ENCODE results near the gene MOB4.

The MOB4 gene

GRCh38 chr2:197504000-197504399 is 11.9 kb upstream of the MOB4 start:
- no peaks in the 10 kb centered on the region for H3K27me3 ChIP-seq
- H3K4me3 ChIP-seq (ENCODE audit: low read depth, low read length), result no peak overlapping the region
- H3K9me3 ChIP-seq, result no peaks in the 10 kb centered on the region
- peaks cover 64% of the 10 kb centered on the region for H3K36me3 ChIP-seq
- TF ChIP-seq CTCF (IDR thresholded peaks at IDR 0.05; ENCODE audit: low read depth, low read length), result no peak
- H3K4me1 ChIP-seq, result 0 out of 2 replicates have a peak, but pooled peaks cover 2% of the 10 kb centered on the region
- DNase-seq, result no peak

GRCh38 chr2:197504512-197504911 is 11.4 kb upstream of the MOB4 start:
- no peaks in the 10 kb centered on the region for H3K9me3 ChIP-seq
- DNase-seq, result no peak
- TF ChIP-seq CTCF (IDR thresholded peaks at IDR 0.05; ENCODE audit: low read depth, low read length), result no peak
- 0 out of 2 replicates have a peak, but pooled peaks cover 2% of the 10 kb centered on the region for H3K4me1 ChIP-seq
- H3K36me3 ChIP-seq, result peaks cover 62% of the 10 kb centered on the region
- no peaks in the 10 kb centered on the region for H3K27me3 ChIP-seq
- no peak overlapping the region for H3K4me3 ChIP-seq (ENCODE audit: low read depth, low read length)

GRCh38 chr2:197506658-197507057 is 9.2 kb upstream of the MOB4 start:
- Histone ChIP-seq H3K4me1 (0 out of 2 replicates have a peak, but pooled peaks cover 2% of the 10 kb centered on the region), H3K27me3 (no peaks in the 10 kb centered on the region), H3K4me3 (ENCODE audit: low read depth, low read length) (no peak overlapping the region), H3K36me3 (peaks cover 52% of the 10 kb centered on the region), H3K9me3 (no peaks in the 10 kb centered on the region)
- DNase-seq, result no peak
- no peak for TF ChIP-seq CTCF (IDR thresholded peaks at IDR 0.05; ENCODE audit: low read depth, low read length)

- no peaks in the 10 kb centered on the region for H3K36me3 ChIP-seq
- H3K9me3 ChIP-seq, result no peaks in the 10 kb centered on the region
- TF ChIP-seq CTCF (IDR thresholded peaks at IDR 0.05; ENCODE audit: low read depth, low read length), result no peak
- H3K27me3 ChIP-seq, result no peaks in the 10 kb centered on the region
- no peak for DNase-seq
- peaks cover 5% of the 10 kb centered on the region for H3K4me1 ChIP-seq
- no peak overlapping the region for H3K4me3 ChIP-seq (ENCODE audit: low read depth, low read length)
These were observed 2.0 kb upstream of the MOB4 start for GRCh38 chr2:197513915-197514314.

GRCh38 chr2:197514754-197515153 is 1.1 kb upstream of the MOB4 start:
- Histone ChIP-seq H3K36me3 (no peaks in the 10 kb centered on the region), H3K9me3 (no peaks in the 10 kb centered on the region), H3K4me3 (ENCODE audit: low read depth, low read length) (peak overlapping the region; percentile 99), H3K27me3 (no peaks in the 10 kb centered on the region), H3K4me1 (peaks cover 5% of the 10 kb centered on the region)
- no peak for TF ChIP-seq CTCF (IDR thresholded peaks at IDR 0.05; ENCODE audit: low read depth, low read length)
- no peak for DNase-seq

GRCh38 chr2:197515315-197515738 is 539 bp upstream of the MOB4 start:
- no peak for TF ChIP-seq CTCF (IDR thresholded peaks at IDR 0.05; ENCODE audit: low read depth, low read length)
- Histone ChIP-seq H3K27me3 (no peaks in the 10 kb centered on the region), H3K36me3 (no peaks in the 10 kb centered on the region; the same call in 1 of the 2 replicates), H3K4me1 (peaks cover 5% of the 10 kb centered on the region), H3K9me3 (no peaks in the 10 kb centered on the region), H3K4me3 (ENCODE audit: low read depth, low read length) (peak overlapping the region; percentile 99)
- DNase-seq, result peak; percentile 26
